Measurements from ENCODE around the gene CHD6.

Gene CHD6

GRCh38 chr20:41483553-41483930, 134.6 kb downstream of the CHD6 start:
- H3K27ac ChIP-seq = no peak overlapping the region
- no peak for DNase-seq (ENCODE audit: low spot score)
- CTCF ChIA-PET = interaction anchor here (0.6 to 0.7 kb wide), 2 partner anchors 18 to 1926 kb away, joined by 3 read pairs; no protein-coding TSS in a partner anchor
- POLR2A ChIA-PET (ENCODE audit: low non-redundant PET) = no interaction called here
- TF ChIP-seq CTCF (conservative IDR thresholded peaks at IDR 0.05; ENCODE audit: low read depth) = no peak

- no peak for DNase-seq (ENCODE audit: low spot score)
- POLR2A ChIA-PET (ENCODE audit: low non-redundant PET) = no interaction called here
- no peak overlapping the region for H3K27ac ChIP-seq
- TF ChIP-seq CTCF (conservative IDR thresholded peaks at IDR 0.05; ENCODE audit: low read depth) = no peak
- CTCF ChIA-PET = interaction anchor here (0.6 kb wide), 1 partner anchor 12 kb away, joined by 3 read pairs; no protein-coding TSS in a partner anchor
Observed at GRCh38 chr20:41482647-41483552, 135.3 kb downstream of the CHD6 start.

GRCh38 chr20:41480054-41480770, 138.0 kb downstream of the CHD6 start:
- CTCF ChIA-PET = no interaction called here
- no peak overlapping the region for H3K27ac ChIP-seq
- POLR2A ChIA-PET (ENCODE audit: low non-redundant PET) = no interaction called here
- no peak for DNase-seq (ENCODE audit: low spot score)
- no peak for TF ChIP-seq CTCF (conservative IDR thresholded peaks at IDR 0.05; ENCODE audit: low read depth)

GRCh38 chr20:41479113-41479512, 139.1 kb downstream of the CHD6 start:
- H3K27ac ChIP-seq = no peak overlapping the region
- CTCF ChIA-PET = no interaction called here
- POLR2A ChIA-PET (ENCODE audit: low non-redundant PET) = no interaction called here

GRCh38 chr20:41478026-41478425, 140.2 kb downstream of the CHD6 start:
- CTCF ChIA-PET = interaction anchor here (0.5 kb wide), 1 partner anchor 225 kb away, joined by 3 read pairs; no protein-coding TSS in a partner anchor
- POLR2A ChIA-PET (ENCODE audit: low non-redundant PET) = no interaction called here
- no peak for TF ChIP-seq CTCF (conservative IDR thresholded peaks at IDR 0.05; ENCODE audit: low read depth)
- no peak for DNase-seq (ENCODE audit: low spot score)
- H3K27ac ChIP-seq = no peak overlapping the region

More at GRCh38 chr20:41479113-41479512, 139.1 kb downstream of the CHD6 start:
- no peak for DNase-seq (ENCODE audit: low spot score)
- TF ChIP-seq CTCF (conservative IDR thresholded peaks at IDR 0.05; ENCODE audit: low read depth) = no peak

GRCh38 chr20:41476446-41476845, 141.7 kb downstream of the CHD6 start:
- H3K27ac ChIP-seq = no peak overlapping the region
- no peak for DNase-seq (ENCODE audit: low spot score)
- POLR2A ChIA-PET (ENCODE audit: low non-redundant PET) = no interaction called here
- no peak for TF ChIP-seq CTCF (conservative IDR thresholded peaks at IDR 0.05; ENCODE audit: low read depth)
- CTCF ChIA-PET = interaction anchor here (0.6 kb wide), 1 partner anchor 11 kb away, joined by 3 read pairs; no protein-coding TSS in a partner anchor
